Upper lobe of left lung (tissue), 4 donors: ENCODE results near the gene RAI1.

Experiments
- POLR2A ChIP-seq, 4 donors: fragments of 450-650 bp; IDR thresholded peaks; one replicate each; pipeline ENCODE4 v1.5.1; 2016 to 2017; ENCODE audit warnings: antibody characterized with exemption in 4 of 4, mild to moderate bottlenecking in 2 of 4
- TF ChIP-seq, protein P1 (sequence below), 6 experiments: fragments of 450-650 bp in 4 of 6; fragments of 200-600 bp in 2 of 6; sonication (generic) in 2 of 6; IDR thresholded peaks; one replicate each; pipeline ENCODE4 v1.5.1; 2016 to 2019; ENCODE audit warnings: antibody characterized with exemption in 6 of 6

DNA sequence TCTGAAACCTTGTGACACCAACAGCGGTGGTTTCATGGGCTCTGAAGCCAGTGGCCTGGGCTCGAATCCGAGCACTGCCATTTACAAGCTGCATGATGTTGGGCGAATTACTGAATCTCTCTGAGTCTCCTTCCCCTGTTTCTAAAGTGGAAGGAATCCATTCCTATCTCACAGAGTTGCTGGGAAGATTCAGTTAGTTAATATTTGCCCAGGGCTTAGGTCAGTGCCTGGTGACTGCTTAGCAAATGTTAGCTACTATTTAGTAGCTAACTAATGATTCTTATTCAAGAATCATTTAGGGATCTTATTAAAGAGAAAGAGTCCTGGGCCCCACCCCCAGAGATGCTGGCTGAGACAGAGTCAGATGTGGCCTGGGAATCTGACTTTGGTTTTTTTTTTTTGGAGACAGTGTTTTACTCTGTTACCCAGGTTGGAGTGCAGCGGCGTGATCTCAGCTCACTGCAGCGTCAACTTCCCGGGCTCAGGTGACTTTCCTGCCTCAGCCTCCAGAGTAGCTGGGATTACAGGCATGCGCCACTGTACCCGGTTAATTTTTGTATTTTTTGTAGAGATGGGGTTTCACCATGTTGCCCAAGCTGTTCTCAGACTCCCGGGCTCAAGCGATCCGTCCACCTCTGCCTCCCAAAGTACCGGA, 33.6 kb upstream of the RAI1 start:
- TF ChIP-seq, protein P1, sequence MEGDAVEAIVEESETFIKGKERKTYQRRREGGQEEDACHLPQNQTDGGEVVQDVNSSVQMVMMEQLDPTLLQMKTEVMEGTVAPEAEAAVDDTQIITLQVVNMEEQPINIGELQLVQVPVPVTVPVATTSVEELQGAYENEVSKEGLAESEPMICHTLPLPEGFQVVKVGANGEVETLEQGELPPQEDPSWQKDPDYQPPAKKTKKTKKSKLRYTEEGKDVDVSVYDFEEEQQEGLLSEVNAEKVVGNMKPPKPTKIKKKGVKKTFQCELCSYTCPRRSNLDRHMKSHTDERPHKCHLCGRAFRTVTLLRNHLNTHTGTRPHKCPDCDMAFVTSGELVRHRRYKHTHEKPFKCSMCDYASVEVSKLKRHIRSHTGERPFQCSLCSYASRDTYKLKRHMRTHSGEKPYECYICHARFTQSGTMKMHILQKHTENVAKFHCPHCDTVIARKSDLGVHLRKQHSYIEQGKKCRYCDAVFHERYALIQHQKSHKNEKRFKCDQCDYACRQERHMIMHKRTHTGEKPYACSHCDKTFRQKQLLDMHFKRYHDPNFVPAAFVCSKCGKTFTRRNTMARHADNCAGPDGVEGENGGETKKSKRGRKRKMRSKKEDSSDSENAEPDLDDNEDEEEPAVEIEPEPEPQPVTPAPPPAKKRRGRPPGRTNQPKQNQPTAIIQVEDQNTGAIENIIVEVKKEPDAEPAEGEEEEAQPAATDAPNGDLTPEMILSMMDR (IDR thresholded peaks at IDR 0.05): no peak
- TF ChIP-seq POLR2A (IDR thresholded peaks at IDR 0.05): no peak
